HepG2 (cell line): ENCODE data around the gene NEAT1. TPM values are rescaled to one million over a fixed set of nuclear protein-coding genes. Genes with fewer than 3 reads are reported as not detected.

Experiments used
- FOSL2 ChIP-seq: sonication (generic); formaldehyde crosslinking; IDR thresholded peaks from 2 replicates; pipeline ENCODE4 v1.4.0; 2020; ENCODE audit warnings: missing genetic modification reagents
- GABPA ChIP-seq, 2 experiments: IDR thresholded peaks; 2 replicates each; pipeline ENCODE4 v1.6.1; 2011 to 2016; ENCODE audit warnings: low read depth in 2 of 2, low read length in 1 of 2, missing biosample characterization in 1 of 2, missing genetic modification characterization in 1 of 2
- GZF1 ChIP-seq: sonication (generic); formaldehyde crosslinking; IDR thresholded peaks from 2 replicates; pipeline ENCODE4 v1.5.1; 2020; ENCODE audit warnings: mild to moderate bottlenecking, missing genetic modification reagents
- HHEX ChIP-seq: IDR thresholded peaks from 2 replicates; pipeline ENCODE4 v1.6.1; 2016; ENCODE audit warnings: control low read depth
- KLF9 ChIP-seq: IDR thresholded peaks from 2 replicates; pipeline ENCODE4 v1.6.1; 2016; ENCODE audit warnings: low read depth
- RBM39 ChIP-seq: fragments of 200-400 bp; formaldehyde crosslinking; IDR thresholded peaks from one replicate; pipeline ENCODE4 v1.6.1; 2018; ENCODE audit warnings: antibody characterized with exemption, mild to moderate bottlenecking, low read depth, low read length; ENCODE audit not compliant: poor library complexity, severe bottlenecking
- RFX3 ChIP-seq: IDR thresholded peaks from 2 replicates; pipeline ENCODE4 v1.6.1; 2016; ENCODE audit warnings: missing biosample characterization, missing genetic modification reagents
- RORA ChIP-seq: sonication (generic); formaldehyde crosslinking; IDR thresholded peaks from 2 replicates; pipeline ENCODE4 v1.5.0; 2020; ENCODE audit warnings: mild to moderate bottlenecking, missing genetic modification reagents, moderate library complexity
- ZMYM3 ChIP-seq: sonication (generic); formaldehyde crosslinking; IDR thresholded peaks from 2 replicates; pipeline ENCODE4 v1.5.1; 2020; ENCODE audit warnings: mild to moderate bottlenecking, missing genetic modification reagents
- ZNF225 ChIP-seq: sonication (generic); formaldehyde crosslinking; IDR thresholded peaks from 2 replicates; pipeline ENCODE4 v1.4.0; 2020; ENCODE audit warnings: mild to moderate bottlenecking, missing genetic modification reagents
- ZNF234 ChIP-seq: sonication (generic); formaldehyde crosslinking; conservative IDR thresholded peaks from 2 replicates; pipeline ENCODE4 v1.5.1; 2020; ENCODE audit warnings: mild to moderate bottlenecking, missing genetic modification reagents
- ZSCAN31 ChIP-seq: sonication (generic); formaldehyde crosslinking; IDR thresholded peaks from 2 replicates; pipeline ENCODE4 v1.5.0; 2020; ENCODE audit warnings: low read depth, mild to moderate bottlenecking, missing genetic modification reagents
- polyA plus RNA-seq, 8 experiments: library from polyadenylated mRNA; depleted of rRNA in 3 of 8; stranded (reverse) in 7 of 8; unstranded in 1 of 8; fragments of >200 nt; fragmentation: Illumina TruSeq in 4 of 8; extraction: Trizol in 4 of 8; gene quantifications; 2 replicates each; pipeline versions ENCODE4 v1.2.1 to v1.2.3, GENCODE V29; 2011 to 2016; ENCODE audit warnings: low read depth in 4 of 8, missing spikeins in 1 of 8, mixed read lengths in 1 of 8; ENCODE audit not compliant: insufficient read depth in 1 of 8
- total RNA-seq, 5 experiments: library from RNA; depleted of rRNA; stranded (reverse); fragments of >200 nt; fragmentation: Illumina TruSeq; extraction: Trizol; gene quantifications; 2 replicates each; pipeline ENCODE4 v1.2.3, GENCODE V29; 2016; ENCODE audit warnings: low read depth in 1 of 5
- TF ChIP-seq, protein P1 (sequence below): sonication (generic); formaldehyde crosslinking; IDR thresholded peaks from 2 replicates; pipeline ENCODE4 v1.4.0; 2020; ENCODE audit warnings: missing genetic modification reagents, borderline replicate concordance
- TF ChIP-seq, protein P2 (sequence below): IDR thresholded peaks from 2 replicates; pipeline ENCODE4 v1.6.1; 2016
- TF ChIP-seq, protein P3 (sequence below): IDR thresholded peaks from 2 replicates; pipeline ENCODE4 v1.6.1; 2016; ENCODE audit warnings: mild to moderate bottlenecking
- TF ChIP-seq, protein P4 (sequence below): sonication (generic); formaldehyde crosslinking; conservative IDR thresholded peaks from 2 replicates; pipeline ENCODE4 v1.8.0; 2022; ENCODE audit warnings: mild to moderate bottlenecking, moderate library complexity, missing genetic modification reagents
- TF ChIP-seq, protein P5 (sequence below): sonication (generic); formaldehyde crosslinking; IDR thresholded peaks from 2 replicates; pipeline ENCODE4 v1.9.0; 2021; ENCODE audit warnings: missing genetic modification reagents, borderline replicate concordance

The NEAT1 gene
- total and polyA plus RNA-seq, 2 of the 13 experiments (the other 11 are each of a cell fraction or from before 2014, with no cell fraction given): 20.5 to 41.2 TPM

DNA sequence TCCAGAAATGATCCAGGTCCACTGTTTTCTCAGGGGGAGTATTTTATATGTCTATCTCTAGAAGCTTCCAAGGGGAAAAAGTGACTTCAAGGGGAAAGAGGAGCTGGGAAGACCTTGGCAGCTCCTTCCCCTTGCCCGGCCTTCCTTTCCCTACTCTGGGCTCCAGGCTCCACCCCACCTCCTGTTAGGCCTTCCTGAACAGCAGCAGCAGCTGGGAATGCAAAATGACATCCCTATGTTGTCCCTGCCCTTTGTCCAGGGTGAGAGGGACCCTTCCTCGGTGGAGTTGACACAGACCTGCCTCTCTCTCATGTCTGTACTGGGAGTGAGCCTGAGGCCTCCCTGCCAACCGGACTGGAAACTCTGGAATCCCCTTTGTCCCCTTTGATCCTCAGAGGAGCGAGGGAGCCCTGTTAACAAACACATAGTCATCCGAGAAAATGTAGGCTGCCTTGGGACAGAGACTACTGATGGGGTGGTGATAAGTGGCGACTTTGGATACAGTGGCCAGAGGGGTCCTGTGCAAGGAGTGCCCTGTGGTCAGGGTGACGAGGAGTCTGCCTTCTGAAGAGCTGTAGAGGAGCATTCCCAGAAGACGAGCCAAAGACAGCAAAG, 67.2 kb downstream of the NEAT1 start (continued):
- TF ChIP-seq HHEX (no peak), GZF1 (no peak), RBM39 (no peak), ZNF225 (CRISPR knock-in tag) (no peak), ZSCAN31 (CRISPR knock-in tag) (0 out of 2 replicates have a peak, but pooled peaks have one; percentile 20), FOSL2 (CRISPR knock-in tag) (peak; percentile 57), ZNF234 (no peak), RORA (no peak), GABPA (IDR thresholded peaks at IDR 0.05; ENCODE audit: low read depth, low read length) (no peak), GABPA (CRISPR knock-in tag; IDR thresholded peaks at IDR 0.05; ENCODE audit: low read depth) (no peak), ZMYM3 (CRISPR knock-in tag) (no peak), RFX3 (CRISPR knock-in tag) (no peak), KLF9 (CRISPR knock-in tag) (no peak)
- TF ChIP-seq, protein P1, sequence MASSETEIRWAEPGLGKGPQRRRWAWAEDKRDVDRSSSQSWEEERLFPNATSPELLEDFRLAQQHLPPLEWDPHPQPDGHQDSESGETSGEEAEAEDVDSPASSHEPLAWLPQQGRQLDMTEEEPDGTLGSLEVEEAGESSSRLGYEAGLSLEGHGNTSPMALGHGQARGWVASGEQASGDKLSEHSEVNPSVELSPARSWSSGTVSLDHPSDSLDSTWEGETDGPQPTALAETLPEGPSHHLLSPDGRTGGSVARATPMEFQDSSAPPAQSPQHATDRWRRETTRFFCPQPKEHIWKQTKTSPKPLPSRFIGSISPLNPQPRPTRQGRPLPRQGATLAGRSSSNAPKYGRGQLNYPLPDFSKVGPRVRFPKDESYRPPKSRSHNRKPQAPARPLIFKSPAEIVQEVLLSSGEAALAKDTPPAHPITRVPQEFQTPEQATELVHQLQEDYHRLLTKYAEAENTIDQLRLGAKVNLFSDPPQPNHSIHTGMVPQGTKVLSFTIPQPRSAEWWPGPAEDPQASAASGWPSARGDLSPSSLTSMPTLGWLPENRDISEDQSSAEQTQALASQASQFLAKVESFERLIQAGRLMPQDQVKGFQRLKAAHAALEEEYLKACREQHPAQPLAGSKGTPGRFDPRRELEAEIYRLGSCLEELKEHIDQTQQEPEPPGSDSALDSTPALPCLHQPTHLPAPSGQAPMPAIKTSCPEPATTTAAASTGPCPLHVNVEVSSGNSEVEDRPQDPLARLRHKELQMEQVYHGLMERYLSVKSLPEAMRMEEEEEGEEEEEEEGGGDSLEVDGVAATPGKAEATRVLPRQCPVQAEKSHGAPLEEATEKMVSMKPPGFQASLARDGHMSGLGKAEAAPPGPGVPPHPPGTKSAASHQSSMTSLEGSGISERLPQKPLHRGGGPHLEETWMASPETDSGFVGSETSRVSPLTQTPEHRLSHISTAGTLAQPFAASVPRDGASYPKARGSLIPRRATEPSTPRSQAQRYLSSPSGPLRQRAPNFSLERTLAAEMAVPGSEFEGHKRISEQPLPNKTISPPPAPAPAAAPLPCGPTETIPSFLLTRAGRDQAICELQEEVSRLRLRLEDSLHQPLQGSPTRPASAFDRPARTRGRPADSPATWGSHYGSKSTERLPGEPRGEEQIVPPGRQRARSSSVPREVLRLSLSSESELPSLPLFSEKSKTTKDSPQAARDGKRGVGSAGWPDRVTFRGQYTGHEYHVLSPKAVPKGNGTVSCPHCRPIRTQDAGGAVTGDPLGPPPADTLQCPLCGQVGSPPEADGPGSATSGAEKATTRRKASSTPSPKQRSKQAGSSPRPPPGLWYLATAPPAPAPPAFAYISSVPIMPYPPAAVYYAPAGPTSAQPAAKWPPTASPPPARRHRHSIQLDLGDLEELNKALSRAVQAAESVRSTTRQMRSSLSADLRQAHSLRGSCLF (CRISPR knock-in tag): no peak
- TF ChIP-seq, protein P2, sequence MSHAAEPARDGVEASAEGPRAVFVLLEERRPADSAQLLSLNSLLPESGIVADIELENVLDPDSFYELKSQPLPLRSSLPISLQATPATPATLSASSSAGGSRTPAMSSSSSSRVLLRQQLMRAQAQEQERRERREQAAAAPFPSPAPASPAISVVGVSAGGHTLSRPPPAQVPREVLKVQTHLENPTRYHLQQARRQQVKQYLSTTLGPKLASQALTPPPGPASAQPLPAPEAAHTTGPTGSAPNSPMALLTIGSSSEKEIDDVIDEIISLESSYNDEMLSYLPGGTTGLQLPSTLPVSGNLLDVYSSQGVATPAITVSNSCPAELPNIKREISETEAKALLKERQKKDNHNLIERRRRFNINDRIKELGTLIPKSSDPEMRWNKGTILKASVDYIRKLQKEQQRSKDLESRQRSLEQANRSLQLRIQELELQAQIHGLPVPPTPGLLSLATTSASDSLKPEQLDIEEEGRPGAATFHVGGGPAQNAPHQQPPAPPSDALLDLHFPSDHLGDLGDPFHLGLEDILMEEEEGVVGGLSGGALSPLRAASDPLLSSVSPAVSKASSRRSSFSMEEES (CRISPR knock-in tag): no peak
- TF ChIP-seq, protein P3, sequence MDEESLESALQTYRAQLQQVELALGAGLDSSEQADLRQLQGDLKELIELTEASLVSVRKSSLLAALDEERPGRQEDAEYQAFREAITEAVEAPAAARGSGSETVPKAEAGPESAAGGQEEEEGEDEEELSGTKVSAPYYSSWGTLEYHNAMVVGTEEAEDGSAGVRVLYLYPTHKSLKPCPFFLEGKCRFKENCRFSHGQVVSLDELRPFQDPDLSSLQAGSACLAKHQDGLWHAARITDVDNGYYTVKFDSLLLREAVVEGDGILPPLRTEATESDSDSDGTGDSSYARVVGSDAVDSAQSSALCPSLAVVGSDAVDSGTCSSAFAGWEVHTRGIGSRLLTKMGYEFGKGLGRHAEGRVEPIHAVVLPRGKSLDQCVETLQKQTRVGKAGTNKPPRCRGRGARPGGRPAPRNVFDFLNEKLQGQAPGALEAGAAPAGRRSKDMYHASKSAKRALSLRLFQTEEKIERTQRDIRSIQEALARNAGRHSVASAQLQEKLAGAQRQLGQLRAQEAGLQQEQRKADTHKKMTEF: no peak
- TF ChIP-seq, protein P4, sequence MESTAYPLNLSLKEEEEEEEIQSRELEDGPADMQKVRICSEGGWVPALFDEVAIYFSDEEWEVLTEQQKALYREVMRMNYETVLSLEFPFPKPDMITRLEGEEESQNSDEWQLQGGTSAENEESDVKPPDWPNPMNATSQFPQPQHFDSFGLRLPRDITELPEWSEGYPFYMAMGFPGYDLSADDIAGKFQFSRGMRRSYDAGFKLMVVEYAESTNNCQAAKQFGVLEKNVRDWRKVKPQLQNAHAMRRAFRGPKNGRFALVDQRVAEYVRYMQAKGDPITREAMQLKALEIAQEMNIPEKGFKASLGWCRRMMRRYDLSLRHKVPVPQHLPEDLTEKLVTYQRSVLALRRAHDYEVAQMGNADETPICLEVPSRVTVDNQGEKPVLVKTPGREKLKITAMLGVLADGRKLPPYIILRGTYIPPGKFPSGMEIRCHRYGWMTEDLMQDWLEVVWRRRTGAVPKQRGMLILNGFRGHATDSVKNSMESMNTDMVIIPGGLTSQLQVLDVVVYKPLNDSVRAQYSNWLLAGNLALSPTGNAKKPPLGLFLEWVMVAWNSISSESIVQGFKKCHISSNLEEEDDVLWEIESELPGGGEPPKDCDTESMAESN (CRISPR knock-in tag): no peak
- TF ChIP-seq, protein P5, sequence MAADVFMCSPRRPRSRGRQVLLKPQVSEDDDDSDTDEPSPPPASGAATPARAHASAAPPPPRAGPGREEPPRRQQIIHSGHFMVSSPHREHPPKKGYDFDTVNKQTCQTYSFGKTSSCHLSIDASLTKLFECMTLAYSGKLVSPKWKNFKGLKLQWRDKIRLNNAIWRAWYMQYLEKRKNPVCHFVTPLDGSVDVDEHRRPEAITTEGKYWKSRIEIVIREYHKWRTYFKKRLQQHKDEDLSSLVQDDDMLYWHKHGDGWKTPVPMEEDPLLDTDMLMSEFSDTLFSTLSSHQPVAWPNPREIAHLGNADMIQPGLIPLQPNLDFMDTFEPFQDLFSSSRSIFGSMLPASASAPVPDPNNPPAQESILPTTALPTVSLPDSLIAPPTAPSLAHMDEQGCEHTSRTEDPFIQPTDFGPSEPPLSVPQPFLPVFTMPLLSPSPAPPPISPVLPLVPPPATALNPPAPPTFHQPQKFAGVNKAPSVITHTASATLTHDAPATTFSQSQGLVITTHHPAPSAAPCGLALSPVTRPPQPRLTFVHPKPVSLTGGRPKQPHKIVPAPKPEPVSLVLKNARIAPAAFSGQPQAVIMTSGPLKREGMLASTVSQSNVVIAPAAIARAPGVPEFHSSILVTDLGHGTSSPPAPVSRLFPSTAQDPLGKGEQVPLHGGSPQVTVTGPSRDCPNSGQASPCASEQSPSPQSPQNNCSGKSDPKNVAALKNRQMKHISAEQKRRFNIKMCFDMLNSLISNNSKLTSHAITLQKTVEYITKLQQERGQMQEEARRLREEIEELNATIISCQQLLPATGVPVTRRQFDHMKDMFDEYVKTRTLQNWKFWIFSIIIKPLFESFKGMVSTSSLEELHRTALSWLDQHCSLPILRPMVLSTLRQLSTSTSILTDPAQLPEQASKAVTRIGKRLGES (CRISPR knock-in tag): no peak
